ENCODE measurements around the gene KRTAP2-1.
"Not testable (repeated sequence)": the region's sequence is repeated elsewhere in the genome, so short reads cannot be mapped to it uniquely, and the experiment has no call there.

The KRTAP2-1 gene

DNA sequence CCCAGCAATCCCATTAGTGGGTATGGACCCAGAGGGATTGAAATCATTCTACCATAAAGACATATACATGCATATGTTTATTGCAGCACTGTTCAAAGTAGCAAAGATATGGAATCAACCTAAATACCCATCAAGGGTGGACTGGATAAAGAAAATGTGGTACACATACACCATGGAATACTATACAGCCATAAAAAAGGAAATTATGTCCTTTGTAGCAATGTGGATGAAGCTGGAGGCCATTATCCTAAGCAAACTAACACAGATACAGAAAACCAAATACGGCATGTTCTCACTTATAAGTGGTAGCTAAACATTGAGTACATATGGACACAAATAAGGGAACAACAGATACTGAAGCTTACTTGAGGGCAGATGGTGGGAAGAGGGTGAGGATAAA lies 10.4 kb upstream of the KRTAP2-1 start:
- no peak for DNase-seq (ENCODE audit: low read depth)

DNA sequence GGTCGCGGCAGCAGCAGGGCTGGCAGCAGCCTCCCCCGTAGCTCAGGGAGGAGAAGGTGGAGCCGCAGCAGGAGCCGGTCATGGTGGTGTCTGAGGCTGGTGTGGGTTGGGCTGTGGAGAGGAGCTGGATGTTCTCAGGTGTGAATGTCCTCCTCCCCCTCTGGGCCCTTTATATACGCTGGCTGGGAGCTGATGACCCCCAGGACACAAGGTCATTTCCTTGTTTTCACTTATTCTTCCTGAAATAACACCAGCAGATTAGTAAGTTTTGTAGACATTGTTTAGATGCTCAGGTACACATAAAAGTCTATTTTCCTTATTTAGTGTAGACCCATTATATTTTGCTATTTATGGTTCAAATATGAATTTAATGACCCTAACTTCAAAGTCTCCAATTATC lies 8.0 kb upstream of the KRTAP2-1 start, which contains the start of gene KRTAP2-2:
KRTAP2-2 (minus strand) TSS at position 101 of the 400 bp plus-strand sequence; CDS start at position 82, 19 bp downstream.
- DNase-seq (ENCODE audit: low read depth): not testable (repeated sequence)

DNA sequence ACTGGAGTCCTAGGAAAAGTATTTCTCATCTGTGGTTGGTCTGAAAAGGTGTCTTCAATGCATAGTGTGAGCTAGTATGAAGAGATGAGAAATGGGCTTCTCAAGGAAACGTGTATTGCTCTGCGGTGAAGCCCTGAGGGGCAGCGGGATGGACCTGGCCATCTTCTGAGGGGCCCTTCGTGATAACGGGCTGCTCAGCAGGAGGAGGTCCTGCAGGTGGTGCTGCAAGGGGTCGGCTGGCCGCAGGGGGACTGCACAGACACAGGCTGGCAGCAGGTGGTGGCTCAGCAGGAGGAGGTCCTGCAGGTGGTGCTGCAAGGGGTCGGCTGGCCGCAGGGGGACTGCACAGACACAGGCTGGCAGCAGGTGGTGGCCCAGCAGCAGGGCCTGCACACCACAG lies 7.4 kb upstream of the KRTAP2-1 start:
- DNase-seq (ENCODE audit: low read depth): not testable (repeated sequence)

DNA sequence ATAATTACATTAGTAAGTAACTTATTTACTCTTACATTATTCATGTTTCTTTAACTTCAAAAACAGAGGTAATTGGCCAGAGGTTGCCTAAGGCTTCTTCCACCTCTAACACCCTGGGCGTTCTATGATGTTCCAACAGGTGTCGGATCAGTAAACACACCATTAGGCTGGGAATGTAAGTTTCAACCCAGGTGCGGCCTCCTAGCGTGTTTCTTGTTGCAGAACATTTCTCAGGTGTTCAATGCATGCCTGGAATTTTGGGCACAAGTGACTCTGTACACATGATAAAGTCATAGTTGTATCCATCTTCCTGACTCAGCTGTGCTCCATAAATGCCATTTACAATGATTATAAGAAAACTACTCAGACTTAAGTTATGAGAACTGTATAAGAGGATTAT lies 6.9 kb upstream of the KRTAP2-1 start:
- DNase-seq (ENCODE audit: low read depth): no peak

DNA sequence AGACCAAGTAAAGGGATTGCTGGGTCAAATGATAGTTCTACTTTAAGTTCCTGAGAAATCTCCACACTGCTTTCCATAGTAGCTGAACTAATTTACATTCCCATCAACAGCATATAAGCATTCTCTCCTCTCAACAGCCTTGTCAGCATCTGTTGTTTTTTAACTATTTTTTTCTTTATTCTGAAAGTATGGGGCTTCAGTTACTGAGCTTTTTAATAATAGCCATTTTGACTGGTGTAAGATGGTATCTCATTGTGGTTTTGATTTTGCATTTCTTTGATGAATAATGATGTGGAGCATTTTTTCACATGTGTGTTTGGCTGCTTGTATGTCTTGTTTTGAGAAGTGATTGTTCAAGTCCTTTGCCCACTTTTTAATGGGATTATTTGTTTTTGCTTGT lies 5.5 kb upstream of the KRTAP2-1 start:
- no peak for DNase-seq (ENCODE audit: low read depth)

DNA sequence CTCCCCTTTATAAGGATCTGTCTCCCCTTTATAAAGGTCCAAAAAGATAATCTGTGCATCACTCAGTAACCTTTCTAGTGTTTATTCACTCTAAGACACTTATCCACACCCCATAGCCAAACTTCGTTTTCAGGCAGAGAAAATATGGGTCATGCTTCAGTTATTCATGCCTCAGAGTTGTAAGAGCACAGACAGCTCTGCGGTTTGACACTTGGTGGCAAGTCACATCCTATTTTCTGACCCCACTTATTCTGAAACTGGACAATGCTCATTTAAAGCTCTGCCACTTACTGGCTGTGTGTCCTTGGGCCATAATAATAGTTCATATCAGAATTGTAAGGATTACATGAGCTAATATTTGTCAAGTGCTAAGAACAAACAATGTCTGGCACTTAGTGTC lies 2.0 kb upstream of the KRTAP2-1 start:
- no peak for DNase-seq (ENCODE audit: low read depth)

DNA sequence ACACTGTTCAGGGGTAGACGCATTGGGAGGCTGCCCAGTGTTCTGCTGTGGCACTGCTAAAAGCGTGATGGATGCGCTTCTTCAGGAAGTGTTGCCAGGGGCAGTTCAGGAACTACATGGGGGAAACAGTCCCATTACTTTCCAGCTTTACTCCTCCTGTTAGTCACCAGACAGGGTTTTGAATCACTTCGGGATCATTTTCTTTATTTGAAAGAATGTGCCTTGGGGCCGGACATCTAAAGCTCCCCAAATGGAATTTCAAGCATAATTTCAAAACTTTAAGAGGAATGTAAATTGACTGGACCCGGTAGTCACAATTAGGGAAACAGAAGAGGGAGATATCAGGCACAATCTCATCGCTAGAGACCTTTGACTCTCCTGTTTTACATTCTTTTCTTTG lies 1.3 kb upstream of the KRTAP2-1 start:
- DNase-seq (ENCODE audit: low read depth): no peak

DNA sequence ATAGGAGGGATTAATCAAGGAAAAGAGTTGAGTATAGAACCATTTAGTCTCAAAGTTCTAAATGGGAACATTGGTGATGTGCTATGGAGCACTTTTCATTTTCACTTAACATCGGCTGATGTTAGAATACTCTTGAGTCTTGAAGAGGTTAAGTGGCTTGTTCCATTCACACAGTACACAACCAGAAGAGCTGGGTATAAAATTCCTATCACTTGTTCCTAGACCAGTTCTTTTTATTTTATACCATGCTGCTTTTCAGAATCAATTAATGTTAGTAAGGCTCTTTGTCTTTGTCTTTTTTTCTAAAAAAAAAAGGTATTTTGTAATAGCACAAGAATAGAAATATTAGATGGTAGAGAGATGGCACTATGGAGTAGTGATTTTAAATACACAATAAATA lies 4.2 kb downstream of the KRTAP2-1 start:
- no peak for DNase-seq (ENCODE audit: low read depth)

DNA sequence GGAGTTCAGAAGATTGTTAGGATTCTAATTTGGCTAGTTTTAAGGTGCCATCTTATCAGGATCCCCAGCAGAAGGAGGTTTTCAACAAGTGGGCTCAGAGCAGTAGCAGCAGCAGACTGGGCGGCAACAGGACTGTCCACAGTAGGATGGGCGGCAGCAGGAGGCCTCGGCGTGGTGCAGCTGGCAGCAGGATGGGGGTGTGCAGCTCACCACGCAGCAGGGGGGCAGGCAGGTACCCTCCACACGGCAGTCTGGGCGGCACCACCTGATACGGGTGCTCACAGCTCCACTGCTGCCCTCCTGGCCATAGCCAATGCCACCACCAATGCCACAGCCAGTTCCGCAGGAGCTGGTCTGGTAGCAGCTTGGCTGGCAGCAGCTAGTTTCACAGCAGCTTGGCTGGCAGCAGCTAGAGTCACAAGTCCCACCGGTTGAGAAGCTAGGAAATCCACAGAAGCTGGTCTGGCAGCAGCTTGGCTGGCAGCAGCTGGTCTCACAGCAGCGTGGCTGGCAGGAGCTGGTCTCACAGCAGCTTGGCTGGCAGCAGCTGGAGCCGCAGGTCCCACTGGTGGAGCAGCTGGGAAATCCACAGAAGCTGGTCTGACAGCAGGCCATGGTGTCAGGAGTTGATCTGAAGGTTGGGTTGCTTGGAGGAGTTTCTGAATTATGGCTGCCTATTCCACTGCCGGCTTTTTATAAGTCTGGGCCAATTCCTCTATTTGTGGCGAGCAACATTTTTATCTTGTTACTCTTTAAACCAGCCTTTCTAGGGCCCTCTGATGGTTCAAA lies 6.1 kb downstream of the KRTAP2-1 start, which contains the start of gene KRTAP1-1:
KRTAP1-1 (minus strand) TSS at position 668 of the 789 bp plus-strand sequence; CDS start at position 615, 53 bp downstream.
- not testable (repeated sequence) for DNase-seq (ENCODE audit: low read depth)

DNA sequence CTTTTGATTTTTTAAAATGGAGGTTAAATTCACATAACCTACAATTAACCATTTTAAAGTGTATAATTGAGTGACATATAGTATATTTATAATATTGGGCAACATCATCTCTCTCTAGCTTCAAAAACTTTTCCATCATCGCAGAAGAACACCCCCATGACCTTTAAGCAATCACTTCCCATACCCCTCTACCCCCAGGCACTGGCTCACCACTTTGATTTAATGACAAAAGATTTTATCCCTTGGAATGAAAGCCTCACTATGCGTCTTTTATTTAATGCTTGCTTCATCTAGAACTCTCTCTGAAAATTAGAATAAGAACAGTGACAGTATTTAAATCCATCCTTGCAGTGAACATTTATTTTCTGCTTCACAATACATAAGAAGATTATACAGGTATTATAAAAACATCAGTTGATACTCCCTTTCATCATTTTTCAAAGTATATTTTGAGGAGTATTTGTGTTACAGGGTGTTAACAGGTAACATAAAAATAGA lies 9.2 kb downstream of the KRTAP2-1 start:
- no peak for DNase-seq (ENCODE audit: low read depth)

DNA sequence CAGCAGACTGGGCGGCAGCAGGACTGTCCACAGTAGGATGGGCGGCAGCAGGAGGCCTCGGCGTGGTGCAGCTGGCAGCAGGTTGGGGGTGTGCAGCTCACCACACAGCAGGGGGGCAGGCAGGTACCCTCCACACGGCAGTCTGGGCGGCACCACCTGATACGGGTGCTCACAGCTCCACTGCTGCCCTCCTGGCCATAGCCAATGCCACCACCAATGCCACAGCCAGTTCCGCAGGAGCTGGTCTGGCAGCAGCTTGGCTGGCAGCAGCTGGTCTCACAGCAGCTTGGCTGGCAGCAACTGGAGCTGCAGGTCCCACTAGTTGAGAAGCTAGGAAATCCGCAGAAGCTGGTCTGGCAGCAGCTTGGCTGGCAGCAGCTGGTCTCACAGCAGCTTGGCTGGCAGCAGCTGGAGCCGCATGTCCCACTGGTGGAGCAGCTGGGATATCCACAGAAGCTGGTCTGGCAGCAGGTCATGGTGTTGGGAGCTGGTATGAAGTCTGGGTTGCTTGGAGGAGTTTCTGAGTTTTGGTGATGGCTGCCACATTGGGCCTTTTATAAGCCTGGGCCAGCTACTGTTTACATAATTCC lies 12.7 kb downstream of the KRTAP2-1 start, which contains the start of gene KRTAP1-3:
KRTAP1-3 (minus strand) TSS at position 529 of the 590 bp plus-strand sequence; CDS start at position 476, 53 bp downstream.
- not testable (repeated sequence) for DNase-seq (ENCODE audit: low read depth)

DNA sequence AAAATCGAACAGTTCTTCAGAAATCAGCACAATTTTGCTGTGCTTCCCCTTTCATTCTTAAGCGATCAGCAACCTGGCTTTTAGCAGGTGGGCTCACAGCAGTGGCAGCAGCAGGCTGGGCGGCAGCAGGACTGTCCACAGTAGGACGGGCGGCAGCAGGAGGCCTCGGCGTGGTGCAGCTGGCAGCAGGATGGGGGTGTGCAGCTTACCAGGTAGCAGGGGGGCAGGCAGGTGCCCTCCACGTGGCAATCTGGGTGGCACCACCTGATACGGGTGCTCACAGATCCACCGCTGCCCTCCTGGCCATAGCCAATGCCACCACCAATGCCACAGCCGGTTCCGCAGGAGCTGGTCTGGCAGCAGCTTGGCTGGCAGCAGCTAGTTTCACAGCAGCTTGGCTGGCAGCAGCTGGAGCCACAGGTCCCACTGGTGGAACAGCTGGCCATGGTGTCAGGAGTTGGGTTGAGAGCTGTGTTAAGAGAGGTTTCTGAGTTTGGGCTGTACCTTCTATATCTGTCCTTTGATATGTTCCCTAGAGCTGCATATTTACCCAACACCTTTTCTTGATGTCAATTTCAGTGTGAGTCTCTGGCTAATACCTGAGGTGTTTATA lies 17.4 kb downstream of the KRTAP2-1 start, which contains the start of gene KRTAP1-4:
KRTAP1-4 (minus strand) TSS at position 563 of the 613 bp plus-strand sequence; CDS start at position 446, 117 bp downstream.
- DNase-seq (ENCODE audit: low read depth): no peak

DNA sequence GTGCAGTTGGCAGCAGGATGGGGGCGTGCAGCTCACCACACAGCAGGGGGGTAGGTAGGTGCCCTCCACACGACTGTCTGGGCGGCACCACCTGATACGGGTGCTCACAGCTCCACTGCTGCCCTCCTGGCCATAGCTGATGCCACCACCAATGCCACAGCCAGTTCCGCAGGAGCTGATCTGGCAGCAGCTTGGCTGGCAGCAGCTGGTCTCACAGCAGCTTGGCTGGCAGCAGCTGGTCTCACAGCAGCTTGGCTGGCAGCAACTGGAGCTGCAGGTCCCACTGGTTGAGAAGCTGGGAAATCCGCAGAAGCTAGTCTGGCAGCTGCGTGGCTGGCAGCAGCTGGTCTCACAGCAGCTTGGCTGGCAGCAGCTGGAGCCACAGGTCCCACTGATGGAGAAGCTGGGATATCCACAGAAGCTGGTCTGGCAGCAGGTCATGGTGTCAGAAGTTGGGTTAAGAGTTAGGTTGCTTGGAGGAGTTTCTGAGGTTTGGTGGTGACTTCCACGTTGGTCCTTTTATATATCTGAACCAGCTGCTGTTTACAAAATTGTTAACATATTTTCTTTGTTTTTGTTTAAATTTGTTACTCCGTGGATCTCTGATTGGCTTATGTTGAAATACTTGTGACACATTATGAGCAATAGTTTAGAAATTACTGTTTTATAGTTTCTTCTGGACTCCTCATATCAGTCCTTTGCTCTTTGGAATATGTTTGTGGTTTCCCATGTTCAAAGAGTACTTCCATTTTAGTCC lies 20.2 kb downstream of the KRTAP2-1 start, which contains the start of gene KRTAP1-5:
KRTAP1-5 (minus strand) TSS at position 494 of the 757 bp plus-strand sequence; CDS start at position 441, 53 bp downstream.
- no peak for DNase-seq (ENCODE audit: low read depth)

DNA sequence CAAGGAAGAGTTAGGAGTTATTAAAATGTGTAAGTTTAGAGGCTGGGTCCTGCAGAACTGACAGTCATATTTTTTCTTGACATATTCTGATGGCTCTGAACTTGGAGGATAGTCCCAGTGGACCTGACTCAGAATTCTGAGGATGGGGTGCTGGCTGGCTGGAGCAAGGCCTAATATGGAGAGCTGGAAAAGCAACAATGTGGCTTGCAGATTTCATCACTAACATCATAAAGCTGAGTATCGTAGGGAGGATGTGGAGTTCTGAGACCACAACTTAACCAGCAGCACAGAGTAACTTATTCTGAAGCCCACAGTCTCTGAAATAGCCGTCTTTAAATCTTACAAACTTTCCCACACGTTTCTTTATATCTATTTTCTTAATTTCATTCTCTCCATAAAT lies 22.4 kb downstream of the KRTAP2-1 start:
- DNase-seq (ENCODE audit: low read depth): no peak

DNA sequence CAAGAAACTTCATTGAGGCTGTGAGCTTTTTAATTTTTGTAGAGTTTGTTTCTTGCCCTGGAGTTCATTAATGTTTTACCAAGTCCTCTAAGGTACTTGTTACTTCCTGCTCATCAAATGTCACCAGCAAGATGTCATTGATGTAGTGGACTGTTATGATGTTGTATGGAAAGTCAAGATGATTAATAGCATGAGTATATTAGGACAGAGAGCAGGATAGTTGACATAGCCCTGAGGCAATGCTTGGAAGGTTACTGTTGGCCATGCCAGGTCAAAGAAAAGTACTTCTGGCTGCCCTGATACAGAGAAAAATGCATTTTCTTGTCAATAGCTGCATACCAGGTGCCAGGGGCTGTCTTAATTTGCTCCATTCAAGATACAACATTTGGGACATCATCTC lies 26.8 kb downstream of the KRTAP2-1 start:
- DNase-seq (ENCODE audit: low read depth): no peak

DNA sequence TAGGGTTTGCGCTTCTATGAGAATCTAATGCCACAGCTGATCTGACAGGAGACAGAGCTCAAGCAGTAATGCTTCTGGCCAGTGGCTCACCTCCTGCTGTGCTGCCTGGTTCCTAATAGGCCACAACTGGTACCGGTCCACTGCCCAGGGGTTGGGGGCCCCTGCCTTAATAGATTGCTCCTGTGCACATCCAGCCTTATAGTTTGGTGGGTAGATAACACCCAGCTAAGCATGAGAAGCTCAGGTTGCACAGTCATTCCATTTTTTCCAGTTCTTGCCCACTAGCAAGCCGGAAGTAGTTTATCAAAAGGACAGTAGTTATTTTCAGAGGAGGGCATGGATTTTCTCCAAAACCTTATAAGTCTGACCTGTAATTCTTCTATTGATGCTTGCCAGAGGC lies 27.7 kb downstream of the KRTAP2-1 start:
- no peak for DNase-seq (ENCODE audit: low read depth)

DNA sequence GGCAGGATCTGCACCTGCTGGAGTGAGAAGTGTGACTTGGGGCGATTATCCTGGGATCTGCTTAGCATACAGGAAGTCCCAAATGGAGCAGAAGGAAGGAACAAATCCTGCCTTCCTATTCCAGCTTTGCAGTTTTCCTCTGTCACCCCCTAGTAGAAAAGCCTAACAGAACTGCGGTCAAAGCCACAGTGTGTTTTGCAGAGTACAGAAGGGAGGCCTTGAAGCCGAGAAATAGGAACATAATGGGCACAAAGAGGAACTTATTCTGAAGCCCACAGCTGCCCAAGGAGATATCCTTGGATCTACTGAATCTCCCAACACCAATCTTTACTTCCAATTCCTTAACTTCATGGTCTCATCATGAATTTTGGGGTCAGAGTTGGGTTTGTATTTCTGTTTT lies 28.6 kb downstream of the KRTAP2-1 start:
- no peak for DNase-seq (ENCODE audit: low read depth)

DNA sequence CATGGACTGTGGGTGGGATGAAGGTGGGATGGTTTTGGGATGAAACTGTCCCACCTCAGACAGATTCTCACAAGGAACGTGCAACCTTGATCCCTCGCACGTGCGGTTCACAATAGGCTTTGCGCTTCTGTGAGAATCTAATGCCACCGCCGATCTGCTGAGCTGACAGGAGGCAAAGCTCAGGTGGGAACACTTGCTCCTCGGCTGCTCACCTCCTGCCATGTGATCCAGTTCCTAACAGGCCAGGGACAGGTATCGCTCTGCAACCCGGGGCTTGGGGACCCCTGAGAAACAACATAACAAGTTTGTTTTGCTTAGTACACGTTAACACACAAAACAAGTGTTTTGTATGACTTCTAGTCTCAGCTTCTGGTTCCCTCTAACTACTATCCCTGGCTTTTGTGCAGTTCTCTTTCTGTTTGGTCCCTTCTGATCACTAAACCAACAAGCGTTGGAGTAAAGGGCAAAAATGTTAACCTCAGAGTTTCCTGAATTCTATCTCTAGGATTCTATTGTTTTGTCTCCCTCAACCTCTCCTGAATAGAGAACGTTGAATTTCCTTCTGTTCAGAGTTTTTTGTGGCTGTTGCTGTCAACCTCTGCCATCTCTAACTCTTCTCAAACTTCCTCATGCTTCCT lies 30.4 kb downstream of the KRTAP2-1 start:
- no peak for DNase-seq (ENCODE audit: low read depth)

DNA sequence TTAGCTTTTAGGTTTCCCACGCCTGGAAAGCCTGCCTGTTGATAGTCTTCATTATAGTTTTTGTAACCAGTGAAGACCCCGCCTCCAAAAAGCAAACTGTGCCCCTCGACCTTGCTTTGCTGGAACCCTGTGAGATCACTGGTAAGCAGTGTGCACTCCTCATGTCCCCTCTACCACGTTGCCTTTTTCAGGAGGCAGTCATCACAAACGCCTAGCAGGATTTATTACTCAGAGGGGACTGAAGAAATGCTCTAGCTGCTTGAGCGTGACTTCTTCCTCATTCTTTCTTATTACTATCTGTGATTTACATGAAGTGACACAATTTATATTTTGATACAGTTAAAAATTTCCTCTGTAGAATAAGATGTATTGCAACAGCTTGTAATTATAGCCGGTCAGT lies 31.7 kb downstream of the KRTAP2-1 start:
- no peak for DNase-seq (ENCODE audit: low read depth)

DNA sequence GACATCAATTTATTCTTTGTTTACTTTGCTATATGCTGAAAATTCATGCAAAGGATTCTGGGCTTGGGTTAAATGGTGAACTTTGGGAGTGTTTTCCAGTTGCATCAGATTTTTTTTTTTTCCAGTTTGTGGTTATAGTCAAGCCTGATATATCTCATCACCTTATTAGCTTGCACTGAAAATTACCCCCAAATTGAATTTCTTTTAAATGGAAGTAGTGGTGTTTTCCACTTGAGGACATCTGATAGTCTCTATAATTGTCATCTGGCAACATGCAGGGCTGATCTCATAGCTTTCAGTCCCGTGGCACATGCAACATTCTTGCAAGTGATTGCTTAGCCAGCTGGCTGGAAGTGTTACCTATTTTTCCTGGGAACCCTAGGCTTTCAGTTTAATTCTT lies 33.5 kb downstream of the KRTAP2-1 start:
- DNase-seq (ENCODE audit: low read depth): no peak

DNA sequence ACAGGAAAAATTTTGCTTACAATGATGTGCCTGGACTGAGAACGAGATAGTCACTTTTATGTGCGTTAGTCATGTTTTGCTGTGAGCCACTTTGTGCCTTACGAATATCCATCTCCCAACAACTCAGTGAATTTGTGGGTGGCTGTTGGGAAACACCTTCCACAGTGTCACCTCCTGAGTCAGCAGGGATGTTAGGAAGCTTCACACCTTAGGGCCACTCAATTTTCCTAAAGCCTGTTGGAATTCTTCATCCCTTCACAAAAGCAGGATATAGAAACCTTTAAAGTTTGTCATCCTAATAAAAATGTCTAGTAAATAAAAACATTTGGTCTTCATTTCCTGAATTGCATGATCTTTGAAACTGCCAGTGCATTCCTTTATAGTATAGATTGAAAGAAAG lies 33.9 kb downstream of the KRTAP2-1 start:
- no peak for DNase-seq (ENCODE audit: low read depth)
